Astrocyte of the hippocampus (primary cell): ENCODE measurements around the gene SPDYE2.
"Not testable (repeated sequence)": the region's sequence is repeated elsewhere in the genome, so short reads cannot be mapped to it uniquely, and the experiment has no call there.

Experiments used
- DNase-seq: peaks from one replicate; pipeline ENCODE4 v3.0.0; 2011; ENCODE audit warnings: low read depth, low spot score

SPDYE2 gene, protein sequence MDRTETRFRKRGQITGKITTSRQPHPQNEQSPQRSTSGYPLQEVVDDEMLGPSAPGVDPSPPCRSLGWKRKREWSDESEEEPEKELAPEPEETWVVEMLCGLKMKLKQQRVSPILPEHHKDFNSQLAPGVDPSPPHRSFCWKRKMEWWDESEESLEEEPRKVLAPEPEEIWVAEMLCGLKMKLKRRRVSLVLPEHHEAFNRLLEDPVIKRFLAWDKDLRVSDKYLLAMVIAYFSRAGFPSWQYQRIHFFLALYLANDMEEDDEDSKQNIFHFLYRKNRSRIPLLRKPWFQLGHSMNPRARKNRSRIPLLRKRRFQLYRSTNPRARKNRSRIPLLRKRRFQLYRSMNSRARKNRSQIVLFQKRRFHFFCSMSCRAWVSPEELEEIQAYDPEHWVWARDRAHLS

DNA sequence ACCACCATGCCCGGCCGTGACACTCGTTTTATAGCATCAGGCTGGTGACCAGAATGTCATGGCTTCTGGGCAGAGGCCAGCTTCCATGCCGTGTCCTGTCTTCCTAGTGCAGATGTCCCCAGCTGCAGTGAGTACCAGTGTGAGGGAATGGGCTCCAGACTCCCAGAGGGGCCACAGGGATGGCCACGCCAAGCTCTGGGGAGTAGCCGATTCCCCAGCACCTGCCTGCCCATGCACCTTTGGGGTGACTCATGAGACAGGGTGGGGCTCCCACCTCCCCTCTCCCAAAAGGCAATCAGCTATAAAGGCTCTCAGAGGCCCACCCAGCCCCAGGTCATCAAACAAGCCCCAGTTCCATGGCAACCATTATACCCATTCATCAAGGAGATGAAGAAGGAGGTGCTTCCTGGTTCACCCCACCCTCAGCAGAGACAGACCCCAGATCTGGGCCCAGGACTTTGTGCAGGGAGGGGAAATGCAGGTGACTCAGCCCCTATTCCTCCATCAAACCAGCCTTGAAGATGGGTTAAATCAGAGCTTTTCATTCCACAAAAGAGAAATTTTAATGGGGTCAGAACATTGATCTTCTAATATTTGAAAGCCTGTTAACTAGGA lies at the start of gene SPDYE2:
TSS of gene SPDYE2 (plus strand) at position 419 of the 615 bp plus-strand sequence. CDS start 2,030 bp downstream, outside the sequence.
- not testable (repeated sequence) for DNase-seq

DNA sequence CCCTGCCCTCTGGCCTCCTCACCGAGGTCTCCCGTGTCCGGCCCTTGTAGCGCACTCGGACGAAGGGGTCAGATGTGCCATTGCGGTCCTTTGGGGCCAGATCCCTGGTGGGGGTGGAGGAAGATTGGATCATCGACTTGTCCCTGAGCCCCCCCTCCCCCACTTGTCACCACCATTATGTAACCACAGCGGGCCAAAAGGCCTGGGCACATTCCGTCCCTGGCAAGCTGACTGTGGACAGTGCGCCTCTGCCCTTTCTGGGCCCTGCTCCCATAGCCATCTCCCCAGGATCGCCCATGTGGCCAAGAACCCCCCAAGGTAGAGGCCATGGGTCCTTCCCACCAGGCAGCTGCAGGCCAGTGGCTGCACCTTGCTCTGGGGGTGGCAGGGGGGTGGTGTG lies 47.9 kb upstream of the SPDYE2 start:
- DNase-seq, result not testable (repeated sequence)

DNA sequence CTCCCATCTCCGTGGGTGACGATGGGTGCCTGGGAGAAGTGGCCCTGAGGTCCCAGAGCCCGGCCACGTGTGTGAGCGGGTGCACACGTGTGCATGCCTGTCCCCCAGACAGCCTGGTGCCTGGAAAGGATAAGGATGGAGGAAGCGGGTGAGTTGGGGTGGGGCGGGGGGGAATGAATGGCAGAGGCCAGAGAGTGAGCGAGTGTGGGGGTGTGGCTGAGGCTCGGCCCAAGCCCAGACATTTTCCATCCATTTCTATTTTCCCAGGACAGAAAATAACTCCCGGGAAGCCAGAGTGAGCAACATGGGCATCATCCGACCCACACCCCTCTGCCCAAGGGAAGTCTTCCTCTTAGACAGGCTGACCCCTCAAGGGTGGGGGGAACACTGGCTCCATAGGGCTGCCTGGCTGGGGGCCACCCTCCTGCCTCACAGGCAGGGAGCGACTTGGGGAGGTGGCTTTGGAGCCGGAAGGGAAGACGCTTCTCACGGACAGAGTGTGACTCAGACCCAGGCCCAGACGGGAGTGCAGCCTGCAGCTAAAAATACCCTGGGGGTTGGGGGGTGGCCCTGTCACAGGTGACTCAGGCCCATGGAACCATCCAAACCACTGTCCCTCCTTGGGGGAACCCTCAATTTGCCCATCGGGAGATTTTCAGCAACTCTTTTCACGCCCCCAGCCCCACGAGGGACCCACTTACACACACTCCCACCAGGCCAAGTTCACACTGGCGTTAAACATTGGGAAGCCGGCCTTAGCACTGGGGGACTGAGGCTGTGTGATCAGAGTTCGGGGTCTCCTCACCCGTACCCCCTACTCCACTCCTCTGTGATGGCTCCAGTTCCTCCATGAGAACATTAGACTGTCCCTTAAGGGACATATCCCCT lies 45.5 kb upstream of the SPDYE2 start:
- DNase-seq, result not testable (repeated sequence)

DNA sequence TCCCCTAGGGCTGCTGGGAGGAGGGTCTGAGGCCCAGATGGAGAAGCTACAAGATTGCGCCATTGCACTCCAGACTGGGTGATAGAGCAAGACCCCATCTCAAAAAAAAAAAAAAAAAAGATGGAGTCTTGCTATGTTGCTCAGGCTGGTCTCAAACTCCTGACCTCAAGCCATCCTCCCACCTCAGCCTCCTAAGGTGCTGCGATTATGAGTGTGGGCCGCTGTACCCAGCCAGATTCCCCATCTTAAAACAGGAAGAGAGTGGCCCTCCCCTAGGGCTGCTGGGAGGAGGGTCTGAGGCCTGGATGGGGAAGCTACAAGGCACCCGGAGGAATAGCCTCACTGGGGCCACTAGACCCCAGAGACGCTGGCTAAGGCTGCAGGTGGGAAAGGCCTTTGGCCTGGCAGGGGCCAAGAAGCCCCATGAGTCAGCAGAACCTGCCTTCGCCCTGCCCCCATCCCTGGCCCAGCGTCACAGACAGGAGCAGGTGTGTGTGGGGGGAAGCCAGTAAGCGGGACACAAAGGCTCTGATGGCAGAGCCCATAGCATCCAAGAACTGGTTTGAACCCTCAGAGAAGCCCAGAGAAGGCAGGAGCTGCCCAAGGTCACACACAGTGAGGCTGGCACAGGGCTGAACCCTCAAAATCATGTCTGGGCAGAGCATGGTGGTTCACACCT lies 43.5 kb upstream of the SPDYE2 start:
- DNase-seq, result not testable (repeated sequence)

DNA sequence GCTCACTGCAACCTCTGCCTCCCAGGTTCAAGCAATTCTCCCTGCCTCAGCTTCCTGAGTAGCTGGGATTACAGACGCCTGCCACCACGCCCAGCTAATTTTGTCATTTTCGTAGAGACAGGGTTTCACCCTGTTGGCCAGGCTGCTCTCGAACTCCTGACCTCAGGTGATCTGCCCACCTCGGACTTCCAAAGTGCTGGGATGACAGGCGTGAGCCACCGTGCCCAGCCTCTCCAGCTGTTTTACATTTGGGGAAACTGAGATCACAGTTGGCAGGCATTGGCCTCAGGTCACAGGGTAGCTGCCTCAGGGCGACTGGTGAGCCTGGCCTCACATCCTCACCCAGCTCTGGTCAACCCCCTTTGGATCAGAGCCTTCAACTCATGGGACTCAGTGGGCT lies 40.5 kb upstream of the SPDYE2 start:
- DNase-seq, result not testable (repeated sequence)

DNA sequence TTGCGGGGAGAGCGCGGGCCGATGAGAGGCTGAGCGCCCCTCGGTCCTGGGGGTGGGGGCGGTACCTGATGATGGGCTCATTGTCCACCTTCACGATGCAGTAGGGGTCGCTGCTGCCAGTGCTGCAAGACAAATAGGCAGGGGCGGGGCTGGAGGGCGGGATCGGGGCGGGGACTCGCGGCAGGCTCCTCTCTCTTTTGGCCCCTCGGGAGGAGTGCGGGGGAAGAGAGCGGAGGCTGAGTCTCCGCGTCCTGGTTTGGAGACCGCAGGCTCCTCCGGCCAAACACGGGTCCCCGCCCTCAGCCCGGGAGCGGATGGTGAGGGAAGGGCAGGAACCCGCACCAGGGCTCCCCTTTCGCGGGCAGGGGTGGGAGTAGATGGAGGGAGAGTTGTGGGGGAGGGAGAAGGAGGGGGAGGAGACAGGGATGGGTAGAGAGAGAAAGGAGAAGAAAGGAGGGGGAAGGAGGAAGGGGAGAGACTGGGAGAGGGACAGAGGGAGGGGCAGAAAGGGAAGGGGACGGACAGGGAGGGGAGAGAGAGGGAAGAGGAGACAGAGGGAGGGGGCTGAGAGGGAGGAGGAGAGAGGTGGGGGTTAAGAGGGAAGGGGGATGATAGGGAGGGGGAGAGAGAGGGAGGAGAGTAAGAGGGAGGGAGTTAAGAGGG lies 39.0 kb upstream of the SPDYE2 start:
- not testable (repeated sequence) for DNase-seq

DNA sequence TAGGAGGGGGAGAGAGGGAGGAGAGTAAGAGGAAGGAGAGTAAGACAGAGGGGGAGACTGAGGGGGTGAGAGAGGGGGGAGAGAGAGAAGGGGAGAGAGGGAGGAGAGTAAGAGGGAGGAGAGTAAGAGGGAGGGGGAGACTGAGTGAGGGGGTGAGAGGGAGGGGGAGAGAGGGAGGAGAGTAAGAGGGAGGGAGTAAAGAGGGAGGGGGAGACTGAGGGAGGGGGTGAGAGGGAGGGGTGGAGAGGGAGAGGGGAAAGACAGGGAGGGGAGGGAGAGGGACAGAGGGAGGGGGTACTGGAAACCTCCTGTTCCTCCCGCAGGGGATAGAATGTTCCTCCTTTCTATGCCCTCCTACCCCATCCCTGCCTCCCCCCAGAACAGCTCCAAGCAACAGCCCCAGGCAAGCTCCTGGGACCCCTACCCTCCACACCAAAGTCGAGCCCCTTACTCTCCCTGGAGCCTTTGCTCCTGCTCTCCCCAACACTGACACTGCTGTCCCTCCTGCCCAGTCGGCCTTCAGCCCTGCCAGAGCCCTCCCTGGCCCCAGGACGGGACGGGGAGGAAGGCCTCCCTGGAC lies 38.3 kb upstream of the SPDYE2 start:
- peak; percentile 88 for DNase-seq

DNA sequence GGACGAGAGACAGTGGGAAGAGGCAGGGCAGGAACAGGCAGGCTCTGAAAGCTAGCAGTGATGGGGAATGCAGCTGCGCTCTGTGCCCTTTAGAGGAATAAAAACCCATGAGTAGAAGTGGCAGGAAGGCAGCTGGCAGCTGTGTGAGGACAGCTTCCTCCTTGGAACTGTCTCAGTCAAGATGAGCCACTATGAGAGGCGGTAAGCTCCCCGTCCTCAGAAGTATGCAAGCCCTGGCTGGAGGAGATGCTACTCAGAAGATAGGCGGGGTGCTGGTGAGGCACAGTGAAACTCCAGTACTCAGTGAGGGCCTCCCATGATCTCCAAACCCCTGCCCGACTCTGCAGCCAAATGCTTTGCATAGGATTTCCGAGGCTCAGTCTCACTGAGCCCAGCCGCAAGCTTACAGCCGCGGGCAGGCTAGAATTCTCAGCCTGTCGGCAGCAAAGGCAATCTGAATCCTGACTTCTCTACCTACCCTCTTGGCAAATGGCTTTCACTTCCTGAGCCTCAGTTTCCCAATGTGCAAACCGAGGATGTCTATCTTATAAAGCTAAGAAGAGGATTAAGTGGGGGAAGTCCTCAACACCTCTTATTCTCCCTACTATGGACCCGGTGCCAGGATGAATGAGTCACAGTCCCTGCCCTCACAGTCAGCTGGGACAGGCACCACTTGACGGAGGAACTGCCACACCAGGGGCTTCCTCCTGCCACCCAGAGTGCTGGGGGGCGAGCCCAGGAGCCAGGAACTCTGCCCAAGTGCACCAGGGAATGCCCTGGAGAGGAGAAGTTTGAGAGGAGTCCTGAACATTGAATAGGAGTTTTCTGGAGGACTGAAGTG lies 35.9 kb upstream of the SPDYE2 start:
- not testable (repeated sequence) for DNase-seq

DNA sequence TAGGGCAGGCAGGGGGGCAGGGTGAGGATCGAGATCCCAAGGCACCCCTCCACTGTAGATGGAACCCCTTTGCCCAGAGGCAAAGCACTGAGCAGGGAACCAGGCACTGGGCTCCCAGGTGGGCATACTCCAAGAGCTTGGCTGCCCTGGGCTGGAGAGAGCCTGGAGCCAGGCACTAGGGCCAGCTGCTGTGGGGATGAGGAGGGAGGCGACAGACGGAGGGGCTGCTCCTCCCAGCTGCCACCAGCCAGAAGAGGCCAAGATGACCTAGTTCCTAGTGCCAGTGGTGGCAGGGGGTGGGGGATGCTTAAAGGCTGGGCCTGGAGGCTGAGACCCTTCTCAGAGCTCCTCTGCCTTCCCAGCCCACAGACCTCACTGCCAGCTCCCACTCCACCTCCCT lies 35.1 kb upstream of the SPDYE2 start:
- DNase-seq, result not testable (repeated sequence)

DNA sequence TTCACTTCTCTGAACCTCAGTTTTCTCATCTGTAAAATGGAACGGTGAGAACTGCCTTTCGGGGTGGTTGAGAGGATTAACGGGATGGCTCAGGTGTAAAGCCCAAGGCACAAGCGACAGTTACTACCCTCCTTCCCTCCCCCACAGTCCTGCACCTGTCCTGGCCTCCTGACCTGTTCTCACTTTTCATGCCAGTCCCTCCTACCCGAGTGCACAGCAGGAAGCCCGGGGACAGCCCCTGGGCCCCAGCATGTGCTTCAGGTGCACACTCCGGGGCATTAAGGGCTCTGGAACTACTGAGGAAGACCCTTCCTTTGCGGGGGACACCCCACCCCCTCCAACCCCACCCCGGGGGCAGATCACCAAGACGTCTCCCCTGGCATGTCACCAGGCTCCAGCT lies 34.1 kb upstream of the SPDYE2 start:
- not testable (repeated sequence) for DNase-seq

DNA sequence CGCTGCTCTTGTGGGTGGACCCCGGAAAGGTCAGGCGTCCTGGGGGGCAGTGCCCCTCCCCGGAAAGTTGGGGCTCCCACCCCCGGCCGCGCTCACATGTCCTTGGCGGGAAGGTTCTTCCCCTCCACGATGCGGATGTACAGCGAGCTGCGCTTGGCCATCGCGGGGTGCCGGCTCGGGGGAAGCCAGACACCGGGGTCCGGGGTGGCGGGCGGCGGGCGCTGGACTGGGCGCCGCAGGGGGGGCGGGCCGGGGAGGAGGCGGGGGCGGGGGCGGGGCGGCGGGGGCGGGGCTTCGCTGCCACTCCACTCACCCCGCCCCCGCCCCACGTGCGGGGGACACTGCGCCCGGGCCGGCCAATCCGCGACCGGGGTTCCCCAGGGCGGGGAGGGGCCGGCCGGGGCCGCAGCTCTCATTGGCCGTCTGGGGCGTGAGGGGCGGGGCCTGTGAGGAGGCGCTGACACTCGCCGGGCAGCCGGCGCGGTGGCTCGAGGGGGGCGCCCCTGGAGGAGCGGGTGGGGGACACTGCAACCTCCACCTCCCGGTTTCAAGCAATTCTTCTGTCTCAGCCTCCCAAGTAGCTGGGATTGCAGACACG lies 33.4 kb upstream of the SPDYE2 start, which contains the start of gene RASA4B:
TSS of gene RASA4B (minus strand) at position 228 of the 598 bp plus-strand sequence. CDS start at position 161, 67 bp downstream.
- DNase-seq, result peak; percentile 5

DNA sequence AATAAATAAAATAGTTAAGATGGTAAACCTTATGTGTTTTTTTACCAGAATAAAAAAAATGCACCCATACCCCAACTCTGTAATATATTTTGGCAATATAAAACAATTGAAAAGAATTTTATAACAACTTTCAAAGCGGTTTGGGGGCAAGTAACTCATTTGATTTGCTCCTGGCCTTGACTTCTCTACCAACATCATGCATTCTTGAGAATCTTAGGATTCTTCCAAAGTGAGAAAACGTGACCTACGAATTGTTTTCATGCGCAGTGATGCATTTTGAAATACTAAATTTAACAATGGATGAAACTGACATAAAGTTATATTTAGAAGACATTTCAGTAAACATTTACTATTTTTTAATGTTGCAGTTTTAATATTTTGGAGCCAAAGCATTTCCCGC lies 30.2 kb upstream of the SPDYE2 start:
- not testable (repeated sequence) for DNase-seq

DNA sequence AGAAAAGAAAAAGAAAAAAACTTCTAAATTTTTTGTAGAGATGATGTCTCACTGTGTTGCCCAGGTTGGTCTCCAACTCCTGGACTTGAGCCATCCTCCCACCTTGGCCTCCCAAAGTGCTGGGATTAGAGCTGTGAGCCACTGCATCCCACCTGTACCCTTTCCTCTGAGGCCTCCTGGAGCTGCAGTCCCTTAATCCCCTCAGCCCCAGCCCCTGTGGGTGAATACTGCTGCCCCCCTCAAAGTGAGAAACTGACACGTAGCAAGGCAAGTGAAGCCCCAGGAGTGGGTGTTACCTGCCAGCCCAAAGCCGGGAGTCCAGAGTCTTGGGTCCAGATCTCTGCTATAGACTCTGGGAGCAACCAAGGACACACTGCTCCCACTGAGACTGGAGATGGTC lies 26.2 kb upstream of the SPDYE2 start:
- not testable (repeated sequence) for DNase-seq

DNA sequence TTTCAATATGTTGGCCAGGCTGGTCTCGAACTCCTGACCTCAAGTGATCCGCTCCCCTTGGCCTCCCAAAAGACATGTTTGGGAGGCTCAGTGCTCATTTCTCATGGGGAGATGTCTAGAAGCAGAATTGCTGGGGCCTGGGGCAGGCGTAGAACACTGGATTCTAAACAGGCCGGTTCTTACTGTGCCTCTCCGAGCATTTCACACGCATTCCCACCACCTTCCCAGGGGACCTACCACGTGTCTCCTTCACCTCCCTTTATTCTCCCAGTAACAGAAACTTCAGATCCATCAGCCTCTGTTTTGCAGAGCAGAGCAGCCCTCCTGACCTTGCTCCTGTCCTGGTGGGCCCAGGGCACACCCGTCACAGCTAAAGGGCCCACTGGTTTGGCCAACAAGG lies 23.8 kb upstream of the SPDYE2 start:
- not testable (repeated sequence) for DNase-seq

DNA sequence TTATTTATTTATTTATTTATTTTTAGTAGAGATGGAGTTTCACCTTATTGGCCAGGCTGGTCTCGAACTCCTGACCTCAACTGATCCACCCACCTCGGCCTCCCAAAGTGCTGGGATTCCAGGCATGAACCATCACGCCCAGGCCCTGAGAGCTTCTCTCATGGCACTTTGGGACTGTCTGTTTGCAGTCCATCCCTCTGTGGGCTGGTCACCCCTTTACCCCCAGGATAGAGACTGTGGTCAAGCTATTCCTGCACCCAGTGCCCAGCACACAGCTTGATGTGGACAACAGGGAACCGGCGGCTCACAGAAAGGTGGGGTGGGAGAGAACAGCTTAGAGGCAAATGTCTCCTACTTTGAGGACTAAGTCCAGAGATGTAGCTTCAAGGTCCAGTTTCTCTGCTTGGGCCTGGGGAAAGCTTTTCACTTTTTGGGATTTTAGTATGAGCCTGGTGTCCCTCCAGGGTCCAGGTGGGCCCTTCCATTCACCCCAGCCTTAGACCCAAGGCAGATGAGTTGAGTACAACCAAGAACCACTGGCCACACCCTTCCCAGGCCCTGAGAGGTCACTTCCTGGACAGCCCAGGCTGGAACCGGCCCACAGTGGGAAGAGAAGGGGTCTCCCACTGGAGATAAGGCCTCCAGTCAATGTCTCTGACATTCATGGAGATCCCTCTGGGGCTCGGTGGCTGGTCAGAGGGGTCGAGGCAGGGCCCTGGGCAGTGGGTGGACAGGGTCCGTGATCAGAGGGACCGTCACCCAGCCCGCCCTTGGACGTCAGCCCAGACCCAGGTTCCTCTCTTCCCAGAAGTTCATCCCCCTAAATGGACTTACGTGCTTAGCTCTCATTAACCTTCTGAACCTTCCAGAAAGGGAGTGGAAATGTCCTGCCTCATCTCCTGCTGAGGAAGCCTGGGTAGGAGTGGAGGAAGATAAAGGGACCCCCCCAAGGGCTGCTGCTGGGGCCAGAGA lies 22.9 kb upstream of the SPDYE2 start:
- not testable (repeated sequence) for DNase-seq

DNA sequence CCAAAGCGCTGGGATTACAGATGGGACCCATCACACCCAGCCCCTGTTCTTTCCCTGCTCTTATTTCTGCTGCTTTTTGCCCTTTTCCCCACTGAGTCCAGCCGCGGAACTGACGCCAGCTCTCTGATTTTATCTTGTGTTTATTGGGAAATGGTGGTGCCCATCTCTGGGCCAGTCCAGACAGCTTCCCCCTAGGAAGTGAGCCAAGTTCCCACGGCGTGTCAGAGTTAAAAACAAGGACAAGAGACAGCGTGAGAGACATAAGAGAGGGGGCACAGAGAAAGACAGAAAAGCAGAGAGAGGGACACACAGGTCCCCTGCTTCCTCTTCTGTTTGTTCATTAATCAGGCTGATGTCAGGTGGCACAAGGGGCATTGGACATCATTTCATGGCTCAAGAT lies 19.4 kb upstream of the SPDYE2 start:
- DNase-seq, result not testable (repeated sequence)

DNA sequence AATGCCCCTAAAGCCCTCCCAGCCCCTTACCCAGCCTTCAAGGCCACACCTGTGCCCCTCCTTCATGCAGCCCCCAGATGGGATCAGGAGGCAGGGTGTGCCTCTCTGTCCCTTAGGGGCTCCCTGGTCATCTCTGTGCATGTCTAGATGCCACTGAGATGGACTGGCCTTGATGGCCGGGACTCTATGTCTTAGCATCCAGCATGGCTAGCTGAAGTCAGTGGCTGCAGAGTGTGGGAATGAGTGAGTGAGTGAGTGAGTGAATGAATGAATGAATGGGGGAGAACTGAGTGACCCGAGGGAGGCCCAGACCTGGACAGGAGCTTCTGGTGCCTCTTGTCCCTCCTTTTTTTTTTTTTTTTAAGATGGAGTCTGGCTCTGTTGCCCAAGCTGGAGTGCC lies 18.9 kb upstream of the SPDYE2 start:
- DNase-seq, result not testable (repeated sequence)
